GM21576 (cell line): ENCODE data around the gene TTC39C.

Source experiments
- ATAC-seq: cut with Tn5 transposase; IDR thresholded peaks from one replicate; pipeline ENCODE4 v1.9.1; 2021; ENCODE audit warnings: mild to moderate bottlenecking, moderate library complexity; ENCODE audit not compliant: unreplicated experiment

TTC39C gene

GRCh38 chr18:24176727-24177416, 162.3 kb downstream of the TTC39C start:
- peak; percentile 88 for ATAC-seq

- ATAC-seq = no peak
Measured at GRCh38 chr18:24177499-24178133, 163.1 kb downstream of the TTC39C start.

GRCh38 chr18:24180048-24180447, 165.5 kb downstream of the TTC39C start:
- no peak for ATAC-seq

- no peak for ATAC-seq
Measured at GRCh38 chr18:24181806-24182205, 167.3 kb downstream of the TTC39C start.
